GM12878 (cell line): ENCODE results near the gene SCAMP1. TPM values are rescaled to one million over a fixed set of nuclear protein-coding genes. Genes with fewer than 3 reads are reported as not detected.

ENCODE experiments used
- ATAC-seq: fragments of 200-7000 bp; cut with Tn5 transposase; 3 replicates; pipeline ENCODE4 v1.9.1; 2020; ENCODE audit warnings: mild to moderate bottlenecking, moderate library complexity
- BruUV-seq: library from RNA; stranded (reverse); fragments of 400-500 nt; replicated peaks from 2 replicates; lab custom pipeline; 2021; lab: Mats Ljungman, UMichigan
- CTCF ChIA-PET: fragments of 300-600 bp; sonication (Branson Sonifier 250); formaldehyde crosslinking; extraction: SDS; loops from one replicate; lab custom pipeline; 2021; ENCODE audit warnings: inconsistent platforms; lab: Yijun Ruan, JAX
- POLR2A ChIA-PET: fragments of 350-600 bp; formaldehyde crosslinking; extraction: SDS; loops from one replicate; lab custom pipeline; 2021; ENCODE audit warnings: inconsistent platforms; lab: Charles Lee
- RAD21 ChIA-PET: fragments of 300-600 bp; sonication (Branson Sonifier 250); formaldehyde crosslinking; loops from one replicate; lab custom pipeline; 2023; ENCODE audit warnings: antibody characterized with exemption; ENCODE audit not compliant: unreplicated experiment; lab: Charles Lee
- SMC1A ChIA-PET: fragments of 300-600 bp; sonication (Branson Sonifier 250); formaldehyde crosslinking; loops from one replicate; lab custom pipeline; 2023; ENCODE audit not compliant: unreplicated experiment, uncharacterized antibody; lab: Charles Lee
- DNase-seq: peaks from one replicate; pipeline ENCODE4 v3.0.0-alpha.2; 2011; ENCODE audit warnings: low read depth, low spot score
- FAIRE-seq: peaks from 3 replicates; lab custom pipeline; 2011; peaks lifted over from hg19 to GRCh38; lab: Jason Lieb, UNC
- H2AFZ ChIP-seq: 2 replicates; pipeline ENCODE4 v1.6.0; 2011; ENCODE audit warnings: low read depth, low read length, control low read depth; ENCODE audit not compliant: control insufficient read depth
- H3K27ac ChIP-seq: 2 replicates; pipeline ENCODE4 v1.5.1; 2011; ENCODE audit warnings: control low read depth; ENCODE audit not compliant: control insufficient read depth, insufficient read depth
- H3K27me3 ChIP-seq, 2 experiments: replicated peaks in 1 of 2; 2 replicates each; pipeline versions ENCODE4 v1.6.0 to v1.6.1; 2011; ENCODE audit warnings: low read length in 1 of 2; ENCODE audit not compliant: control insufficient read depth in 2 of 2, insufficient read depth in 2 of 2
- H3K36me3 ChIP-seq, 2 experiments: 2 replicates each; pipeline ENCODE4 v1.5.1; 2011; ENCODE audit warnings: low read length in 1 of 2; ENCODE audit not compliant: control insufficient read depth in 2 of 2, insufficient read depth in 2 of 2
- H3K4me1 ChIP-seq: 2 replicates; pipeline ENCODE4 v1.6.1; 2011; ENCODE audit warnings: mild to moderate bottlenecking, low read length, moderate library complexity, mixed read lengths; ENCODE audit not compliant: control insufficient read depth, insufficient read depth
- H3K4me2 ChIP-seq: 2 replicates; pipeline ENCODE4 v1.6.0; 2011; ENCODE audit warnings: control low read depth; ENCODE audit not compliant: control insufficient read depth, insufficient read depth
- H3K4me3 ChIP-seq: fragments of 200-600 bp; sonication (generic); 2 replicates; pipeline ENCODE4 v1.5.1; 2016
- H3K79me2 ChIP-seq: 2 replicates; pipeline ENCODE4 v1.6.0; 2011; ENCODE audit warnings: low read length; ENCODE audit not compliant: control insufficient read depth, insufficient read depth
- H3K9ac ChIP-seq: 2 replicates; pipeline ENCODE4 v1.8.0; 2011; ENCODE audit warnings: low read length, control low read depth, mixed read lengths; ENCODE audit not compliant: control insufficient read depth, insufficient read depth
- H3K9me3 ChIP-seq: replicated peaks from 3 replicates; pipeline ENCODE4 v1.5.1; 2011; ENCODE audit warnings: mild to moderate bottlenecking, low read length; ENCODE audit not compliant: control insufficient read depth, insufficient read depth
- H4K20me1 ChIP-seq: 2 replicates; pipeline ENCODE4 v1.6.0; 2011; ENCODE audit not compliant: control insufficient read depth, insufficient read depth
- ESRRA ChIP-seq: IDR thresholded peaks from 2 replicates; pipeline ENCODE4 v1.6.1; 2012; ENCODE audit warnings: mild to moderate bottlenecking, low read length, improper control_type of control experiment
- HDGF ChIP-seq: fragments of 450-650 bp; IDR thresholded peaks from 2 replicates; pipeline ENCODE4 v1.6.1; 2016; ENCODE audit warnings: antibody characterized with exemption
- NR2C1 ChIP-seq: fragments of 450-650 bp; IDR thresholded peaks from 2 replicates; pipeline ENCODE4 v1.6.1; 2017; ENCODE audit warnings: antibody characterized with exemption, mild to moderate bottlenecking, moderate library complexity
- POLR2A ChIP-seq: IDR thresholded peaks from 2 replicates; pipeline ENCODE4 v1.6.1; 2011; ENCODE audit warnings: low read depth, mild to moderate bottlenecking, low read length
- SMAD1 ChIP-seq: fragments of 450-650 bp; IDR thresholded peaks from 2 replicates; pipeline ENCODE4 v1.6.1; 2018; ENCODE audit warnings: mild to moderate bottlenecking, low read depth; ENCODE audit not compliant: partially characterized antibody
- ZNF384 ChIP-seq: IDR thresholded peaks from 2 replicates; pipeline ENCODE4 v1.6.1; 2012; ENCODE audit warnings: low read depth, mild to moderate bottlenecking, low read length, improper control_type of control experiment, borderline replicate concordance
- WGBS: methylation state at CpG from one replicate; pipeline ENCODE4 v1.1.6; 2016; ENCODE audit warnings: low lambda C conversion rate; ENCODE audit not compliant: insufficient replicate concordance, insufficient coverage; ENCODE audit errors: missing lambda C conversion rate; 5-methylcytosine and 5-hydroxymethylcytosine counted together
- in situ Hi-C: fragments of 300-500 bp; cut with MboI; formaldehyde crosslinking; loops from 9 replicates; pipeline ENCODE4 v1.14.3; 2018; ENCODE audit warnings: mixed read lengths
- intact Hi-C: fragments of 100-400 bp; cut with micrococcal nuclease; formaldehyde crosslinking; loops from one replicate; pipeline ENCODE4 v1.14.2; 2022; ENCODE audit not compliant: unreplicated experiment
- polyA plus RNA-seq, 11 experiments: library from polyadenylated mRNA; depleted of rRNA in 4 of 11; unstranded in 6 of 11; stranded (reverse) in 5 of 11; fragments of >200 nt; fragmentation: Nextera tagmentation in 4 of 11; fragmentation: Illumina TruSeq in 1 of 11; extraction: Ambion mirVana in 4 of 11; extraction: Trizol in 1 of 11; gene quantifications; 1 replicate in 1 of 11; 2 replicates in 10 of 11; pipeline versions ENCODE4 v1.2.1 to v1.2.3, GENCODE V29; 2011 to 2016; ENCODE audit warnings: inconsistent platforms in 2 of 11, missing spikeins in 2 of 11, low read depth in 1 of 11
- total RNA-seq, 4 experiments: library from RNA; depleted of rRNA in 3 of 4; stranded (reverse); fragments of >200 nt in 3 of 4; fragmentation: Illumina TruSeq in 1 of 4; extraction: Trizol in 1 of 4; gene quantifications; 2 replicates each; pipeline versions ENCODE4 v1.2.1 to v1.2.3, GENCODE V29; 2013 to 2021
- TF ChIP-seq, protein P1 (sequence below): IDR thresholded peaks from 2 replicates; pipeline ENCODE4 v1.6.1; 2011; ENCODE audit warnings: borderline replicate concordance, low read depth, mild to moderate bottlenecking, moderate library complexity, low read length; ENCODE audit not compliant: insufficient read depth, poor library complexity, severe bottlenecking
- TF ChIP-seq, protein P2 (sequence below): IDR thresholded peaks from 2 replicates; pipeline ENCODE4 v1.6.1; 2011; ENCODE audit warnings: low read depth, mild to moderate bottlenecking, low read length, moderate library complexity, borderline replicate concordance; ENCODE audit errors: extremely low read depth

The SCAMP1 gene
- total and polyA plus RNA-seq, 10 of the 15 experiments (the other 5 are each of a cell fraction or from before 2014, with no cell fraction given): 6.4 to 27.9 (median 20.0) TPM

DNA sequence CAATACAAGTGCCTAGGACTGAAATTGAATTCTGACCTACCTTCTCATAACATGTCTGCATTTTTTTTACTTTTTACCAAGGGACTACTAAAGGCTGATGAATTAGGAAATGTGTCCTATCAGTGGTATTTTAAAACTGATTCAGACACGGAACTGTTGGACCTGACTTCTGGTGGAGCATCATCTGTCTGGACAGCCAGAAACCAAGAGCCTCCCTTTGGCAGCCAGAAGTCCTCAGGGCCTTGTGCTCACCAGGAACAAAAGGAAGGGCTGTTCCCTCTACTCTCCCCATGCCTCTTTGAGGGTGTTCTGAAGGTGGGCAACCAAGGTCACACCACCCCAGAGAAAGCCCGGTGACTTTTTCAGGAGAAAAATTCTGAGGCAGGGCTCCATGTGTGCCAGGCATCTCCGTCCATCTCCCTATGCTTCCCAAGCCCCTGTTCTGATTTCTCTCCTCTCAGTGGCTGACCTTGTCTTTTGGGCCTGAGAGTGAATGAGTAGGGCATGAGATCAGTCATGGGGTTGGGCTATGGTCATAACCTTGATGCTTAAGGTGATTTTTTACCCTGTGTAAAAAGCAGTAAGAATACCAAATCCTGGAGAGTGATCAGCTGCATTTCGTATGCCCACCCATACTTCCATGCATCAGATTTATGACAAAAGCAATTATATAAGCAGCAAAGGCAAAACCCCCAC, 143.7 kb downstream of the SCAMP1 start:
- no peak overlapping the region for H2AFZ ChIP-seq
- DNase-seq (no peak), ATAC-seq (no peak)
- in situ Hi-C loops (no loop called here), intact Hi-C loops (no loop called here)
- no peaks in the 10 kb centered on the region for H3K79me2 ChIP-seq
- H4K20me1 ChIP-seq: no peaks in the 10 kb centered on the region
- no peaks in the 10 kb centered on the region for H3K4me1 ChIP-seq
- CTCF ChIA-PET: interaction anchor here (0.8 to 1.4 kb wide), 2 partner anchors 89 to 477 kb away, joined by 3 to 6 read pairs; no protein-coding TSS in a partner anchor
- no TSS peak for BruUV-seq
- no peak overlapping the region for H3K27ac ChIP-seq
- RAD21 ChIA-PET: no interaction called here
- POLR2A ChIA-PET: no interaction called here
- H3K4me3 ChIP-seq: no peak overlapping the region
- TF ChIP-seq ZNF384: no peak
- no peak for TF ChIP-seq SMAD1
- TF ChIP-seq, protein P1, sequence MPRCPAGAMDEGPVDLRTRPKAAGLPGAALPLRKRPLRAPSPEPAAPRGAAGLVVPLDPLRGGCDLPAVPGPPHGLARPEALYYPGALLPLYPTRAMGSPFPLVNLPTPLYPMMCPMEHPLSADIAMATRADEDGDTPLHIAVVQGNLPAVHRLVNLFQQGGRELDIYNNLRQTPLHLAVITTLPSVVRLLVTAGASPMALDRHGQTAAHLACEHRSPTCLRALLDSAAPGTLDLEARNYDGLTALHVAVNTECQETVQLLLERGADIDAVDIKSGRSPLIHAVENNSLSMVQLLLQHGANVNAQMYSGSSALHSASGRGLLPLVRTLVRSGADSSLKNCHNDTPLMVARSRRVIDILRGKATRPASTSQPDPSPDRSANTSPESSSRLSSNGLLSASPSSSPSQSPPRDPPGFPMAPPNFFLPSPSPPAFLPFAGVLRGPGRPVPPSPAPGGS: no peak
- TF ChIP-seq NR2C1: no peak
- no peak for TF ChIP-seq HDGF
- TF ChIP-seq ESRRA: no peak
- no peak for TF ChIP-seq POLR2A
- TF ChIP-seq, protein P2, sequence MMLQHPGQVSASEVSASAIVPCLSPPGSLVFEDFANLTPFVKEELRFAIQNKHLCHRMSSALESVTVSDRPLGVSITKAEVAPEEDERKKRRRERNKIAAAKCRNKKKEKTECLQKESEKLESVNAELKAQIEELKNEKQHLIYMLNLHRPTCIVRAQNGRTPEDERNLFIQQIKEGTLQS: no peak
- TF ChIP-seq, all 136 proteins: peak for 0
- Histone ChIP-seq H3K9ac (no peak overlapping the region), H3K27me3 (no peaks in the 10 kb centered on the region), H3K36me3 (peaks cover 0 to 4% of the 10 kb centered on the region in 2 experiments; a peak in 1 of 4 replicates), H3K4me2 (no peak overlapping the region), H3K9me3 (no peaks in the 10 kb centered on the region)
- 97% methylated on average over 4 of the region's 4 CpGs for WGBS
- SMC1A ChIA-PET: interaction anchor here (1.4 kb wide), 1 partner anchor 8 kb away, joined by 4 read pairs; no protein-coding TSS in a partner anchor
- no peak for FAIRE-seq
